ENCODE results near the gene MCM8. TPM values are rescaled to one million over a fixed set of nuclear protein-coding genes. Genes with fewer than 3 reads are reported as not detected.
A peak's percentile ranks its signal among the peaks of the same experiment; 100 is the strongest.

Gene MCM8
- total and polyA plus RNA-seq, 9 of the 15 experiments (the other 6 are each of a cell fraction or from before 2014, with no cell fraction given) = 4.5 to 43.8 (median 25.4) TPM

GRCh38 chr20:6014957-6015356 lies 64.5 kb downstream of the MCM8 start:
- H3K27ac ChIP-seq (ENCODE audit: extremely low read depth, low read depth, low read length) = peak overlapping the region; percentile 40; the same call in 1 of the 3 replicates
- DNase-seq (ENCODE audit: extremely low read depth in 1 of 4, low spot score in 3 of 4) = no peak
- peaks cover 96% of the 10 kb centered on the region for H3K79me2 ChIP-seq (ENCODE audit: control insufficient read depth, insufficient read depth, low read length)
- no peak overlapping the region for H2AFZ ChIP-seq (ENCODE audit: low read depth, low read length)
- WGBS (ENCODE audit: insufficient coverage, low coverage, missing lambda C conversion rate) = 81% methylated on average over 4 of the region's 4 CpGs
- H4K20me1 ChIP-seq (replicated peaks; ENCODE audit: control insufficient read depth, insufficient read depth, low read length) = no peaks in the 10 kb centered on the region
- no peaks in the 10 kb centered on the region for H3K9me1 ChIP-seq (ENCODE audit: control insufficient read depth, insufficient read depth, low read length)
- TF ChIP-seq CREM (IDR thresholded peaks at IDR 0.05; ENCODE audit: low read depth) = no peak
- TF ChIP-seq LARP7 (IDR thresholded peaks at IDR 0.05) = no peak
- no peak for TF ChIP-seq PCBP2 (IDR thresholded peaks at IDR 0.05; ENCODE audit: low read depth, low read length, poor library complexity, severe bottlenecking)
- no peak for TF ChIP-seq ZNF655 (CRISPR knock-in tag; IDR thresholded peaks at IDR 0.05)
- TF ChIP-seq ZNF239 (CRISPR knock-in tag; IDR thresholded peaks at IDR 0.05) = no peak
- TF ChIP-seq ZSCAN32 (CRISPR knock-in tag; IDR thresholded peaks at IDR 0.05) = no peak
- no peak for TF ChIP-seq SREBF1 (IDR thresholded peaks at IDR 0.05; ENCODE audit: borderline replicate concordance, low read depth, low read length)
- TF ChIP-seq ARID3A (IDR thresholded peaks at IDR 0.05; ENCODE audit: borderline replicate concordance, low read depth, low read length) = no peak
- TF ChIP-seq CSDE1 (IDR thresholded peaks at IDR 0.05) = no peak
- TF ChIP-seq CCAR2 (IDR thresholded peaks at IDR 0.05; ENCODE audit: low read depth, low read length) = no peak
- TF ChIP-seq PHF20 (IDR thresholded peaks at IDR 0.05; ENCODE audit: partially characterized antibody) = no peak
- H3K4me2 ChIP-seq (ENCODE audit: insufficient read depth, low read length) = no peak overlapping the region
- H3K4me1 ChIP-seq (replicated peaks in 1 of 2; ENCODE audit: control insufficient read depth in 2 of 2, insufficient read depth in 2 of 2, low read length in 2 of 2) = peaks cover 12 to 37% of the 10 kb centered on the region in 2 experiments
- H3K4me3 ChIP-seq = no peak overlapping the region
- no peak overlapping the region for H3K9ac ChIP-seq (ENCODE audit: insufficient read depth in 1 of 2, low read depth in 2 of 2, low read length in 2 of 2)
- FAIRE-seq = no peak
- POLR2A ChIA-PET = interaction anchor here (1.1 to 1.8 kb wide), 3 partner anchors 8 to 54 kb away, joined by 3 to 5 read pairs (median 5); no protein-coding TSS in a partner anchor
- peaks cover 79% of the 10 kb centered on the region for H3K36me3 ChIP-seq (ENCODE audit: control insufficient read depth, insufficient read depth, low read length)
- no peaks in the 10 kb centered on the region for H3K27me3 ChIP-seq (ENCODE audit: control insufficient read depth in 2 of 2, insufficient read depth in 2 of 2, low read length in 2 of 2)
- intact Hi-C loops (cut with micrococcal nuclease) (no loop called here), in situ Hi-C loops (cut with MboI) (no loop called here)
- no peak for ATAC-seq
- CTCF ChIA-PET (ENCODE audit: low intra/inter-chr PET ratio) = no interaction called here
- no peaks in the 10 kb centered on the region for H3K9me3 ChIP-seq (replicated peaks; ENCODE audit: control insufficient read depth, insufficient read depth, low read depth, low read length)
- BruUV-seq (replicated peaks) = no TSS peak
